ENCODE results near the gene ACAA2. TPM values are rescaled to one million over a fixed set of nuclear protein-coding genes. Genes with fewer than 3 reads are reported as not detected.

The ACAA2 gene
- total RNA-seq, 1 donor from 2014 or later, result 109 TPM

GRCh38 chr18:49834258-49834657, 20.9 kb upstream of the ACAA2 start:
- Mint-ChIP-seq H3K36me3 (ENCODE audit: unreplicated experiment) (no peaks in the 10 kb centered on the region), H3K4me1 (ENCODE audit: low read depth, unreplicated experiment) (no peaks in the 10 kb centered on the region), H3K9me3 (ENCODE audit: unreplicated experiment) (no peaks in the 10 kb centered on the region), H3K27ac (ENCODE audit: unreplicated experiment) (no peak overlapping the region), H3K4me3 (ENCODE audit: unreplicated experiment) (no peak overlapping the region), H3K27me3 (ENCODE audit: unreplicated experiment) (no peaks in the 10 kb centered on the region)
- DNase-seq, result no peak
- TF ChIP-seq CTCF (IDR thresholded peaks at IDR 0.05; ENCODE audit: partially characterized antibody, unreplicated experiment), result no peak

- no peak overlapping the region for H3K4me3 Mint-ChIP-seq (ENCODE audit: unreplicated experiment)
- no peak overlapping the region for H3K27ac Mint-ChIP-seq (ENCODE audit: unreplicated experiment)
- TF ChIP-seq CTCF (IDR thresholded peaks at IDR 0.05; ENCODE audit: partially characterized antibody, unreplicated experiment), result no peak
- H3K36me3 Mint-ChIP-seq (ENCODE audit: unreplicated experiment), result peaks cover 3% of the 10 kb centered on the region
- no peak for DNase-seq
- no peaks in the 10 kb centered on the region for H3K27me3 Mint-ChIP-seq (ENCODE audit: unreplicated experiment)
- H3K9me3 Mint-ChIP-seq (ENCODE audit: unreplicated experiment), result peaks cover under 1% of the 10 kb centered on the region
- no peaks in the 10 kb centered on the region for H3K4me1 Mint-ChIP-seq (ENCODE audit: low read depth, unreplicated experiment)
Measured at GRCh38 chr18:49833814-49834213, 20.5 kb upstream of the ACAA2 start.

- Mint-ChIP-seq H3K27ac (ENCODE audit: unreplicated experiment) (no peak overlapping the region), H3K4me1 (ENCODE audit: low read depth, unreplicated experiment) (no peaks in the 10 kb centered on the region), H3K4me3 (ENCODE audit: unreplicated experiment) (no peak overlapping the region), H3K27me3 (ENCODE audit: unreplicated experiment) (no peaks in the 10 kb centered on the region), H3K9me3 (ENCODE audit: unreplicated experiment) (peaks cover 10% of the 10 kb centered on the region), H3K36me3 (ENCODE audit: unreplicated experiment) (peaks cover 17% of the 10 kb centered on the region)
- DNase-seq, result no peak
- no peak for TF ChIP-seq CTCF (IDR thresholded peaks at IDR 0.05; ENCODE audit: partially characterized antibody, unreplicated experiment)
Measured at GRCh38 chr18:49832221-49832647, 18.9 kb upstream of the ACAA2 start.

- H3K36me3 Mint-ChIP-seq (ENCODE audit: unreplicated experiment), result peaks cover 18% of the 10 kb centered on the region
- no peak for DNase-seq
- no peaks in the 10 kb centered on the region for H3K27me3 Mint-ChIP-seq (ENCODE audit: unreplicated experiment)
- H3K27ac Mint-ChIP-seq (ENCODE audit: unreplicated experiment), result no peak overlapping the region
- no peak for TF ChIP-seq CTCF (IDR thresholded peaks at IDR 0.05; ENCODE audit: partially characterized antibody, unreplicated experiment)
- H3K4me1 Mint-ChIP-seq (ENCODE audit: low read depth, unreplicated experiment), result no peaks in the 10 kb centered on the region
- peaks cover 14% of the 10 kb centered on the region for H3K9me3 Mint-ChIP-seq (ENCODE audit: unreplicated experiment)
- no peak overlapping the region for H3K4me3 Mint-ChIP-seq (ENCODE audit: unreplicated experiment)
Measured at GRCh38 chr18:49827996-49828395, 14.7 kb upstream of the ACAA2 start.

GRCh38 chr18:49819823-49820671, 6.7 kb upstream of the ACAA2 start:
- Mint-ChIP-seq H3K27ac (ENCODE audit: unreplicated experiment) (no peak overlapping the region), H3K4me3 (ENCODE audit: unreplicated experiment) (no peak overlapping the region), H3K27me3 (ENCODE audit: unreplicated experiment) (no peaks in the 10 kb centered on the region), H3K9me3 (ENCODE audit: unreplicated experiment) (peaks cover 2% of the 10 kb centered on the region), H3K4me1 (ENCODE audit: low read depth, unreplicated experiment) (peaks cover 4% of the 10 kb centered on the region), H3K36me3 (ENCODE audit: unreplicated experiment) (no peaks in the 10 kb centered on the region)
- no peak for TF ChIP-seq CTCF (IDR thresholded peaks at IDR 0.05; ENCODE audit: partially characterized antibody, unreplicated experiment)
- no peak for DNase-seq

Data from glutamatergic neuron (in vitro differentiated cells).